ENCODE measurements around the gene SLC17A5.
"Not testable (repeated sequence)": the region's sequence is repeated elsewhere in the genome, so short reads cannot be mapped to it uniquely, and the experiment has no call there.

Gene SLC17A5

GRCh38 chr6:73569121-73569520 is 84.7 kb downstream of the SLC17A5 start:
- TF ChIP-seq FOXA1 (IDR thresholded peaks at IDR 0.05) = no peak
- TF ChIP-seq ARNT (IDR thresholded peaks at IDR 0.05) = no peak
- no peak for TF ChIP-seq NFRKB (IDR thresholded peaks at IDR 0.05)
- no peak for TF ChIP-seq TARDBP (IDR thresholded peaks at IDR 0.05)
- no peak for TF ChIP-seq LEF1 (IDR thresholded peaks at IDR 0.05; ENCODE audit: borderline replicate concordance)
- TF ChIP-seq BHLHE40 (IDR thresholded peaks at IDR 0.05; ENCODE audit: borderline replicate concordance) = no peak
- TF ChIP-seq SP1 (IDR thresholded peaks at IDR 0.05) = no peak
- no peak for TF ChIP-seq FOXK2 (IDR thresholded peaks at IDR 0.05)
- no peak for TF ChIP-seq ZNF384 (IDR thresholded peaks at IDR 0.05)
- TF ChIP-seq HDGF (IDR thresholded peaks at IDR 0.05; ENCODE audit: borderline replicate concordance) = no peak
- TF ChIP-seq CTBP1 (IDR thresholded peaks at IDR 0.05; ENCODE audit: borderline replicate concordance) = no peak
- TF ChIP-seq PKNOX1 (IDR thresholded peaks at IDR 0.05) = no peak
- no peak for TF ChIP-seq ELF4 (IDR thresholded peaks at IDR 0.05)
- no peak for TF ChIP-seq FOXM1 (IDR thresholded peaks at IDR 0.05; ENCODE audit: borderline replicate concordance)
- no peak for TF ChIP-seq L3MBTL2 (conservative IDR thresholded peaks at IDR 0.05)
- no peak for TF ChIP-seq SUZ12 (IDR thresholded peaks at IDR 0.05)
- no peak for DNase-seq (ENCODE audit: extremely low spot score)
- ChIA-PET CTCF (interaction anchor here (1.4 kb wide), 1 partner anchor 10 kb away, joined by 4 read pairs; no protein-coding TSS in a partner anchor), POLR2A (interaction anchor here (2.0 kb wide), 1 partner anchor 11 kb away, joined by 6 read pairs; no protein-coding TSS in a partner anchor)

GRCh38 chr6:73566954-73567591 is 86.7 kb downstream of the SLC17A5 start:
- no peak for DNase-seq (ENCODE audit: extremely low spot score)
- CTCF ChIA-PET = interaction anchor here (1.4 kb wide), 1 partner anchor 19 kb away, joined by 5 read pairs; no protein-coding TSS in a partner anchor
- POLR2A ChIA-PET = interaction anchor here (1.2 kb wide), 2 partner anchors 13 to 43 kb away, joined by 4 to 6 read pairs; no protein-coding TSS in a partner anchor
- TF ChIP-seq BHLHE40 (IDR thresholded peaks at IDR 0.05; ENCODE audit: borderline replicate concordance) (no peak), SUZ12 (IDR thresholded peaks at IDR 0.05) (no peak), L3MBTL2 (conservative IDR thresholded peaks at IDR 0.05) (no peak), LEF1 (IDR thresholded peaks at IDR 0.05; ENCODE audit: borderline replicate concordance) (no peak), FOXM1 (IDR thresholded peaks at IDR 0.05; ENCODE audit: borderline replicate concordance) (no peak), ZNF384 (IDR thresholded peaks at IDR 0.05) (no peak), SP1 (IDR thresholded peaks at IDR 0.05) (no peak), FOXK2 (IDR thresholded peaks at IDR 0.05) (no peak), ELF4 (IDR thresholded peaks at IDR 0.05) (no peak), PKNOX1 (IDR thresholded peaks at IDR 0.05) (no peak), NFRKB (IDR thresholded peaks at IDR 0.05) (no peak), HDGF (IDR thresholded peaks at IDR 0.05; ENCODE audit: borderline replicate concordance) (no peak), FOXA1 (IDR thresholded peaks at IDR 0.05) (no peak), ARNT (IDR thresholded peaks at IDR 0.05) (no peak), CTBP1 (IDR thresholded peaks at IDR 0.05; ENCODE audit: borderline replicate concordance) (no peak), TARDBP (IDR thresholded peaks at IDR 0.05) (no peak)

GRCh38 chr6:73566486-73566871 is 87.3 kb downstream of the SLC17A5 start:
- not testable (repeated sequence) for DNase-seq (ENCODE audit: extremely low spot score)
- CTCF ChIA-PET = interaction anchor here (1.4 kb wide), 1 partner anchor 18 kb away, joined by 5 read pairs; no protein-coding TSS in a partner anchor
- POLR2A ChIA-PET = interaction anchor here (1.0 to 1.6 kb wide), 4 partner anchors 13 to 105 kb away, joined by 3 to 6 read pairs (median 4); partner anchors contain the start of gene MTO1

- no peak for DNase-seq (ENCODE audit: extremely low spot score)
- ChIA-PET CTCF (interaction anchor here (1.2 to 1.4 kb wide), 2 partner anchors 14 to 18 kb away, joined by 5 read pairs; no protein-coding TSS in a partner anchor), POLR2A (interaction anchor here (1.0 to 1.6 kb wide), 4 partner anchors 14 to 105 kb away, joined by 3 to 6 read pairs (median 4); partner anchors contain the start of gene MTO1)
- TF ChIP-seq NFRKB (IDR thresholded peaks at IDR 0.05) (no peak), L3MBTL2 (conservative IDR thresholded peaks at IDR 0.05) (no peak), TARDBP (IDR thresholded peaks at IDR 0.05) (no peak), ARNT (IDR thresholded peaks at IDR 0.05) (no peak), FOXA1 (IDR thresholded peaks at IDR 0.05) (no peak), SP1 (IDR thresholded peaks at IDR 0.05) (no peak), CTBP1 (IDR thresholded peaks at IDR 0.05; ENCODE audit: borderline replicate concordance) (no peak), SUZ12 (IDR thresholded peaks at IDR 0.05) (no peak), ELF4 (IDR thresholded peaks at IDR 0.05) (no peak), FOXM1 (IDR thresholded peaks at IDR 0.05; ENCODE audit: borderline replicate concordance) (no peak), HDGF (IDR thresholded peaks at IDR 0.05; ENCODE audit: borderline replicate concordance) (no peak), LEF1 (IDR thresholded peaks at IDR 0.05; ENCODE audit: borderline replicate concordance) (no peak)
Observed at GRCh38 chr6:73565767-73566485, 87.9 kb downstream of the SLC17A5 start.

- no peak for TF ChIP-seq FOXK2 (IDR thresholded peaks at IDR 0.05)
- TF ChIP-seq TARDBP (IDR thresholded peaks at IDR 0.05) = no peak
- no peak for TF ChIP-seq NFRKB (IDR thresholded peaks at IDR 0.05)
- no peak for TF ChIP-seq PKNOX1 (IDR thresholded peaks at IDR 0.05)
- no peak for TF ChIP-seq ELF4 (IDR thresholded peaks at IDR 0.05)
- TF ChIP-seq SUZ12 (IDR thresholded peaks at IDR 0.05) = no peak
- TF ChIP-seq BHLHE40 (IDR thresholded peaks at IDR 0.05; ENCODE audit: borderline replicate concordance) = no peak
- TF ChIP-seq LEF1 (IDR thresholded peaks at IDR 0.05; ENCODE audit: borderline replicate concordance) = no peak
- no peak for TF ChIP-seq CTBP1 (IDR thresholded peaks at IDR 0.05; ENCODE audit: borderline replicate concordance)
- no peak for DNase-seq (ENCODE audit: extremely low spot score)
- ChIA-PET POLR2A (interaction anchor here (1.6 kb wide), 1 partner anchor 45 kb away, joined by 5 read pairs; no protein-coding TSS in a partner anchor), CTCF (interaction anchor here (1.2 kb wide), 1 partner anchor 15 kb away, joined by 5 read pairs; no protein-coding TSS in a partner anchor)
Observed at GRCh38 chr6:73564578-73565345, 89.0 kb downstream of the SLC17A5 start.
